NCI-H2171 treated with DMSO at 0.1 percent for 48 hours (cell line): Measurements from ENCODE around the gene WDR7.
"Not testable (repeated sequence)": the region's sequence is repeated elsewhere in the genome, so short reads cannot be mapped to it uniquely, and the experiment has no call there.

Experiments
- DNase-seq: peaks from one replicate; lab custom pipeline; 2025; lab: John Stamatoyannopoulos, UW

Gene WDR7

GRCh38 chr18:56654280-56654679 is 3.1 kb downstream of the WDR7 start:
- DNase-seq: not testable (repeated sequence)

- no peak for DNase-seq
Measured at GRCh38 chr18:56658261-56658660, 7.1 kb downstream of the WDR7 start.

GRCh38 chr18:56659111-56659510 is 8.0 kb downstream of the WDR7 start:
- no peak for DNase-seq

- DNase-seq: no peak
Measured at GRCh38 chr18:56660655-56661054, 9.5 kb downstream of the WDR7 start.

GRCh38 chr18:56661360-56662062 is 10.4 kb downstream of the WDR7 start:
- peak; percentile 92 for DNase-seq

GRCh38 chr18:56662063-56662408 is 10.9 kb downstream of the WDR7 start:
- DNase-seq: peak; percentile 67

- DNase-seq: peak; percentile 30
Measured at GRCh38 chr18:56662502-56662901, 11.3 kb downstream of the WDR7 start.

GRCh38 chr18:56662902-56663301 is 11.7 kb downstream of the WDR7 start:
- no peak for DNase-seq

GRCh38 chr18:56672391-56672790 is 21.2 kb downstream of the WDR7 start:
- no peak for DNase-seq

- DNase-seq: no peak
Measured at GRCh38 chr18:56672981-56673380, 21.8 kb downstream of the WDR7 start.

GRCh38 chr18:56676639-56677038 is 25.5 kb downstream of the WDR7 start:
- DNase-seq: no peak

GRCh38 chr18:56678836-56679565 is 27.8 kb downstream of the WDR7 start:
- no peak for DNase-seq

- no peak for DNase-seq
Measured at GRCh38 chr18:56684277-56684676, 33.1 kb downstream of the WDR7 start.

- no peak for DNase-seq
Measured at GRCh38 chr18:56691530-56691929, 40.4 kb downstream of the WDR7 start.

- no peak for DNase-seq
Measured at GRCh38 chr18:56696966-56697365, 45.8 kb downstream of the WDR7 start.

- DNase-seq: peak; percentile 68
Measured at GRCh38 chr18:56702946-56703345, 51.8 kb downstream of the WDR7 start.

GRCh38 chr18:56709463-56709862 is 58.3 kb downstream of the WDR7 start:
- peak; percentile 45 for DNase-seq

GRCh38 chr18:56711708-56712445 is 60.7 kb downstream of the WDR7 start:
- peak; percentile 74 for DNase-seq

- no peak for DNase-seq
Measured at GRCh38 chr18:56712761-56713160, 61.6 kb downstream of the WDR7 start.

- DNase-seq: no peak
Measured at GRCh38 chr18:56715121-56715520, 64.0 kb downstream of the WDR7 start.

GRCh38 chr18:56716692-56717146 is 65.6 kb downstream of the WDR7 start:
- DNase-seq: no peak

GRCh38 chr18:56721031-56721430 is 69.9 kb downstream of the WDR7 start:
- no peak for DNase-seq

GRCh38 chr18:56721491-56721890 is 70.3 kb downstream of the WDR7 start:
- no peak for DNase-seq
